NCI-H2081 (cell line): ENCODE results near the gene RARB.

Experiments used
- DNase-seq, 2 experiments: peaks; one replicate each; lab custom pipeline; 2025; lab: John Stamatoyannopoulos, UW

RARB gene

GRCh38 chr3:25508433-25508832 lies 80.4 kb downstream of the RARB start:
- no peak for DNase-seq

- no peak for DNase-seq
Observed at GRCh38 chr3:25508901-25509300, 80.8 kb downstream of the RARB start.

GRCh38 chr3:25510797-25511196 lies 82.7 kb downstream of the RARB start:
- no peak for DNase-seq

GRCh38 chr3:25511972-25512721 lies 84.1 kb downstream of the RARB start:
- no peak for DNase-seq

GRCh38 chr3:25513642-25514266 lies 85.7 kb downstream of the RARB start:
- no peak for DNase-seq

GRCh38 chr3:25515171-25515570 lies 87.1 kb downstream of the RARB start:
- no peak for DNase-seq

GRCh38 chr3:25520926-25521559 lies 93.0 kb downstream of the RARB start:
- DNase-seq, result no peak

GRCh38 chr3:25527336-25527735 lies 99.3 kb downstream of the RARB start:
- DNase-seq, result no peak

GRCh38 chr3:25527801-25528200 lies 99.7 kb downstream of the RARB start:
- DNase-seq, result no peak

GRCh38 chr3:25531971-25532370 lies 103.9 kb downstream of the RARB start:
- DNase-seq, result no peak

GRCh38 chr3:25532431-25533162 lies 104.5 kb downstream of the RARB start:
- DNase-seq, result no peak

- no peak for DNase-seq
Observed at GRCh38 chr3:25533399-25533798, 105.3 kb downstream of the RARB start.

- DNase-seq, result no peak
Observed at GRCh38 chr3:25534007-25534406, 105.9 kb downstream of the RARB start.

GRCh38 chr3:25536521-25537391 lies 108.7 kb downstream of the RARB start:
- no peak for DNase-seq

GRCh38 chr3:25537516-25537915 lies 109.5 kb downstream of the RARB start:
- DNase-seq, result no peak

- DNase-seq, result no peak
Observed at GRCh38 chr3:25540273-25540672, 112.2 kb downstream of the RARB start.

GRCh38 chr3:25542492-25543039 lies 114.5 kb downstream of the RARB start:
- no peak for DNase-seq

GRCh38 chr3:25547103-25547502 lies 119.0 kb downstream of the RARB start:
- DNase-seq, result no peak

- no peak for DNase-seq
Observed at GRCh38 chr3:25547943-25548674, 120.0 kb downstream of the RARB start.

- DNase-seq, result no peak
Observed at GRCh38 chr3:25548836-25549235, 120.8 kb downstream of the RARB start.

GRCh38 chr3:25552251-25552650 lies 124.2 kb downstream of the RARB start:
- no peak for DNase-seq
